ENCODE data around the gene RAB9A. TPM values are rescaled to one million over a fixed set of nuclear protein-coding genes. Genes with fewer than 3 reads are reported as not detected.

RAB9A gene
- total RNA-seq, 1 experiment from 2014 or later, result 62.5 TPM

- DNase-seq (ENCODE audit: low spot score), result no peak
- in situ Hi-C loops (cut with HindIII; ENCODE audit: low sequenced_read_pairs), result no loop called here
Measured at GRCh38 chrX:13732246-13733067, 43.5 kb downstream of the RAB9A start.

DNA sequence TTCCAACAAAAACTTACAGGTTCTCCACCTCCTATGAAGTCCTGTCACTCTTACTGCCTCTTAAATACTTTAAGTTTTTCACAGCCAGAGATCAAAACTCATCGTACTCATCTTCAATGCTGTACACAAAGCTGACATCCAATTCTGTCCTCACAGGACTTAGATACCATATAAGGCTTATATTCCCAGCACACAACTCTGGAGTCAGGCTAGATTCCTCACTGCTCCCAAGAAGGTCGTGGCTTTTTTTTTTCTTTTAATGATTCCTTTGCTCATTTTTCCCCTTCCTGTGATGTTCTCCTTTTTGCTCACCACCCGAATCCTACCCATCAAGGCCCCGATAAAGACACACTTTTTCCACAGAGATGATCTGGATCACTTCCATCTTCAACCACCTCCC lies 44.6 kb downstream of the RAB9A start:
- DNase-seq (ENCODE audit: low spot score), result no peak
- in situ Hi-C loops (cut with HindIII; ENCODE audit: low sequenced_read_pairs), result no loop called here

DNA sequence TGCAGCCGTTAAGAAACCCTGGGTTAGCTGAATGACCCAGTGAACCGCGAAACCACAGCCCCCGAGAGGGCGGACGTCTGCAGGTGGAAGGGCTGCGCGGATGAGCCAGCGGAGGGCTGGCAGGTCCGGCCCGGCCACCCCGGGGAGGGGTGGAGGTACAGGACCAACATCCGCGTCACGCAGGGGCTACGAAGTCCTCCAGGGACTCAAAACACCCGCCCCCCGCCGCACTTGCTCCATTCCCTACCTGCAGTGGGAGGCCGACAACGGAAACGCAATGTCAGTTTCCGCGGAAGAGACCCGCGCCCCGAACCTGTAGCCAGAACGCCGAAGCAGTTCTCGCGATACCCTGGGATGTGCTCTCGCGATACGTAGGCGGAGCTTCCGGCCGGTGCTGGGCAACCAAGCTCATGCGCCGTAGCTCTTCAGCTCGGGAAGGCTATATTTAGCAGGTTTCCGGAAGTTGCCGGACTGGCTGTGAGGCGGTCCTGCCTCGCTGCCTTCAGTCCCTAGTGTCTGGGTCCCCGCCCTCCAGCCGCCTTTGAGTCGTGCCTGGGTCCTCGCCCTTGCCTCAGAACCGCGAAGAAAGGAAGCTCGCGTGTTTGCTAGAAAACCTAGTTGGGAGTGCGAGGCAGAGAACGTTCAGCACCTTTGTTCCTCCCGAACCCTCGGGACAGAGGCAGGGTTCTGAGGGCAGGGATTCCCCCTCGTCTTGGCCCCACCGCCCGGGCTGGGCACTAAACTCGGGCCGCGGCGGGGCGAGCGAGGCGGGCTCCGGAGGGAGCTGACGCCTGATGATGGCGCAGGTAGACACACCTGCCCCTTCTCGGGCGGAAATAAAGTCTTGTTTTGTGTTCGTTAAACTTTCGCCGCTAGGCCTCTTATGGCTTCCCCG lies 45.6 kb downstream of the RAB9A start, which contains the start of the genes OFD1 and TRAPPC2:
Gene OFD1 (plus strand): TSS at position 471 of the 895 bp plus-strand sequence. CDS start 324 bp downstream, at position 795.
Gene TRAPPC2 (minus strand): TSS at position 343 of the 895 bp plus-strand sequence. CDS start 14,657 bp downstream, outside the sequence.
- peak; percentile 94 for DNase-seq (ENCODE audit: low spot score)
- in situ Hi-C loops (cut with HindIII; ENCODE audit: low sequenced_read_pairs), result no loop called here

DNA sequence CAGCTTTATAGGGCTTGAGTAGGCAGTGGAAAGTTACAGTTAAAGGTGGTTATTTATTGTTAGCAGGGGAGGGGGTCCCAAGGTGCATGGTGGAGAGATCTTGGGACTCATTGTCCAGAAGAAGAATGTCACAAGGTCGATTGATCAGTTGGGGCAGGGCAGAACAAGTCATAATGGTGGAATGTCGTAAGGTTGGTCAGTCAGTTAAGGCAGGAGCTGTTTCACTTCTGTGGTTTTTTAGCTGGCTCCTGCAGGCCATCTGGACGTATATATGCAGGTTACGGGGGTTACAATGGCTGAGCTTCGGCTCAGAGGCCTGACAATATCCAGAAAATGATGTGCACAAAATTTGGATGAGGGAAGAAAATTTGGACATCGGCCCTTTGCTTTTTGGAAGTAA lies 52.8 kb downstream of the RAB9A start:
- in situ Hi-C loops (cut with HindIII; ENCODE audit: low sequenced_read_pairs), result no loop called here

DNA sequence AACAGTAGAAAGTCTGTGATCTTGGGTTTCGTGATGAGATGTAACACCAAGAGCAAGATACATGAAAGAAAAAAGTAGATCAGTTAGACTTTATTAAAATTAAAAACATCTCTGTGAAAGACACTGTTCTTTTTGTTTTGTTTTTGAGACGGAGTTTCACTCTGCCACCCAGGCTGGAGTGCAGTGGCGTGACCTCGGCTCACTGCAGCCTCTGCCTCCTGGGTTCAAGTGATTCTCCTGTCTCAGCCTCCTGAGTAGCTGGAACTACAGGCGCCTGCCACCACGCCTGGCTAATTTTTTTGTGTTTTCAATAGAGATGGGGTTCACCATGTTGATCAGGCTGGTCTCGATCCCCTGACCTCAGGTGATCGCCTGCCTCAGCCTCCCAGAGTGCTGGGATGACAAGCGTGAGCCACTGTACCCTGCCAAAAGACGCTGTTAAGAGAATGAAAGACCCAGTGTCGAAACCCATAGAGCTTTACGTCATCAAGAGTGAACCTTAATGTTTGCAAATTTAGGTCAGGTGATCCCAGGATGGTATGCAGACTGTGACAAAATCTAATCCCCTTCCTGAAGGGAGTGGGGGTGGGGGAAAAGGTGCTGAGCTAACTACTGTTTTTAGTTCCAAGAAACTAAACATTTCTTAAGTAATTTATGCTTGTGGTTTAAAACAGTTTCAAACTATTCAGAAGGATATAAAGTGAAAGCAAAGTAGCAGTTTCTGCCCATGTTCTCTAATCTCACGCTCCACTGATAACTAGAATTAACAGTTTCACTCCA lies 53.7 kb downstream of the RAB9A start:
- DNase-seq (ENCODE audit: low spot score), result no peak
- in situ Hi-C loops (cut with HindIII; ENCODE audit: low sequenced_read_pairs), result no loop called here

More for the DNA sequence above, 52.8 kb downstream of the RAB9A start:
- no peak for DNase-seq (ENCODE audit: low spot score)

GRCh38 chrX:13747836-13748235 lies 58.9 kb downstream of the RAB9A start:
- DNase-seq (ENCODE audit: low spot score), result peak; percentile 37
- in situ Hi-C loops (cut with HindIII; ENCODE audit: low sequenced_read_pairs), result no loop called here

GRCh38 chrX:13748486-13748885 lies 59.6 kb downstream of the RAB9A start:
- in situ Hi-C loops (cut with HindIII; ENCODE audit: low sequenced_read_pairs), result no loop called here

GRCh38 chrX:13750204-13750603 lies 61.3 kb downstream of the RAB9A start:
- in situ Hi-C loops (cut with HindIII; ENCODE audit: low sequenced_read_pairs), result no loop called here
- peak; percentile 65 for DNase-seq (ENCODE audit: low spot score)

More at GRCh38 chrX:13748486-13748885, 59.6 kb downstream of the RAB9A start:
- no peak for DNase-seq (ENCODE audit: low spot score)

- DNase-seq (ENCODE audit: low spot score), result no peak
- in situ Hi-C loops (cut with HindIII; ENCODE audit: low sequenced_read_pairs), result no loop called here
Measured at GRCh38 chrX:13750812-13751211, 61.9 kb downstream of the RAB9A start.

DNA sequence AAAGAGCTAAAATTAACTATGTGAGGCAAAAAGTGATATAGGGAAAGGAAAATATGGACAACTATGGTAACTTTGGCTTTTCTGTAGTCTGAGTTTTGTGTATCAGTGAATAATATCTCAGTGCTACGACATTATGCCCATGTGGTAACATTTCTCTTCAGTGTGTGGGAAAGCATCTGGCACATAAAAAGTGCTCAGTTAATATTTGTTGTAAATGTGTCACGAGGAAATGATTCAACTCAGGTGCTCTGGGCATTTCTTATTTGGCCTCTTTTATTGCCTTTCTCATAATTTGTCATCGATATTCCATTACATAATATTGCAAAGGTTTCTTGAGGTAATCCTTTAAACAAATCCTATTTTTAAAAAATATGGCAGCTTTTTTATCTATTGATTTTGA lies 63.2 kb downstream of the RAB9A start:
- in situ Hi-C loops (cut with HindIII; ENCODE audit: low sequenced_read_pairs), result no loop called here
- DNase-seq (ENCODE audit: low spot score), result no peak

GRCh38 chrX:13752646-13753045 lies 63.7 kb downstream of the RAB9A start:
- in situ Hi-C loops (cut with HindIII; ENCODE audit: low sequenced_read_pairs), result no loop called here

DNA sequence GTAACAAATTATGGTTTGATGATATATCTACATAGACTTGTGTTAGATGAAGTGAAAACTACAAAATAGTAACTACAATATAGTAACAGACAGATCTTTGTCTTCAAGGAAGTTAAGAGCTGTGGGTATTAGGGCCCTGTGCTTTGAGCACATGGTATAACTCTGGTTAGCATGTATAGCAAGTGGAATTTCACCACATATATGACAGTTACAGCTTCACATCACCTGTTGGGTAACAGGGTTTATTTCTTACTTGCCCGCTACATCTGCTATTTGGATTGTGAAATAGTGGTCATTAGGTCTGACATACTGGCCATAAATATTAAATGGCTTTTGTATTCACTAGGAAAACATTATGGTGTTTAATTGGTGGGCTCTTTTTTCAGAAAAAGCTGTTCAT lies 65.8 kb downstream of the RAB9A start:
- no peak for DNase-seq (ENCODE audit: low spot score)
- in situ Hi-C loops (cut with HindIII; ENCODE audit: low sequenced_read_pairs), result no loop called here

More at GRCh38 chrX:13752646-13753045, 63.7 kb downstream of the RAB9A start:
- no peak for DNase-seq (ENCODE audit: low spot score)

- in situ Hi-C loops (cut with HindIII; ENCODE audit: low sequenced_read_pairs), result no loop called here
- no peak for DNase-seq (ENCODE audit: low spot score)
Measured at GRCh38 chrX:13755254-13755653, 66.3 kb downstream of the RAB9A start.

DNA sequence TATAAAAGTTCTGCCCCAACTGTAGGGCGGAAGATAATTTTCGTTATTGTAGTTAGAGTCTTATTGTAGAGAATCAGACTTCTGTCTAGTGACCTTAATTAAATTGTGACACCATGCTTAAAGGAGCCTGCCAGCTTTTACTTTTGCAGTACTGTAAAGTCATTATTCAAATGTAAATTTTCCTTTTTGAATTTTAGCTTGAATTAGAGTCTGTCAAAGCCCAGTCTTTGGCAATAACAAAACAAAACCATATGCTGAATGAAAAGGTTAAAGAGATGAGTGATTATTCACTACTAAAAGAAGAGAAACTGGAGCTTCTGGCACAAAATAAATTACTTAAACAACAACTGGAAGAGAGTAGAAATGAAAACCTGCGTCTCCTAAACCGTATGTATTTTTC lies 67.5 kb downstream of the RAB9A start:
- in situ Hi-C loops (cut with HindIII; ENCODE audit: low sequenced_read_pairs), result no loop called here
- DNase-seq (ENCODE audit: low spot score), result no peak

DNA sequence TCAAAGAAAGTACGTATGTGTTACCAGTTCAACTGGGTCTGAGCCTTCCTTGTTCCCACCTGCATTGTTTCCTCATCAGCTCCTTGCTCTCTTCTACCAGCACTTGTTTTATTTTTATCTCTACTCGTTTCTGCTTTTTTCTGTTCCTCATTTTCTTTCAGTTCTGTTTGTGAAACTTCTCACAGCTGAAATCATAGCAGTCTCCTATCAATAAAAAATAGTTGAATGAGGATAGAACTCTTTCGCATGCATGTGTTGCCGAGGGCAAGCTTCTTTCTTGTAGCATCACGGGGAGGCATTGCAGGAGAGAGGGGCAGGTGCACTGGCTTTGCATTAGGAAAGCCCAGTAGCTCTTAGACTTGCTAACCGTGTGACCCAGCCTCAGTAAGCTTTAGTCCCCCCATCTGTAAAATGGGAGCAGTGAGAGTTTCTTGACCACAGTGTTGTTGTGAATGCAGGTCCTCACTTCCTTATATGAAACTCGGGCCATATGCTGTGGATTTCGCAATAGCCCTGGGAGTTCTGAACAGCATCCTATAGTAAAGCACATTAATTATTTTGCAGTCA lies 70.3 kb downstream of the RAB9A start:
- DNase-seq (ENCODE audit: low spot score), result no peak
- in situ Hi-C loops (cut with HindIII; ENCODE audit: low sequenced_read_pairs), result no loop called here

Measured in G401 (cell line).